ENCODE data around the gene LDAF1.

- TF ChIP-seq KDM1A (IDR thresholded peaks at IDR 0.05; ENCODE audit: borderline replicate concordance, low read length) = no peak
- no peak for TF ChIP-seq BACH1 (IDR thresholded peaks at IDR 0.05; ENCODE audit: low read length)
- no peak for TF ChIP-seq CTCF (IDR thresholded peaks at IDR 0.05; ENCODE audit: control extremely low read depth in 1 of 3, insufficient read depth in 1 of 3, low read depth in 1 of 3, low read length in 3 of 3)
- no peak for TF ChIP-seq SP1 (IDR thresholded peaks at IDR 0.05; ENCODE audit: low read depth, low read length)
- no peak for TF ChIP-seq TCF12 (IDR thresholded peaks at IDR 0.05; ENCODE audit: low read depth, low read length)
- no peak for TF ChIP-seq USF2 (IDR thresholded peaks at IDR 0.05; ENCODE audit: low read length)
- TF ChIP-seq MAX (IDR thresholded peaks at IDR 0.05) = no peak
- TF ChIP-seq EP300 (IDR thresholded peaks at IDR 0.05; ENCODE audit: borderline replicate concordance in 1 of 2, low read depth in 2 of 2, low read length in 2 of 2) = no peak
- no peak for TF ChIP-seq ASH2L (IDR thresholded peaks at IDR 0.05; ENCODE audit: low read length)
- no peak for TF ChIP-seq EGR1 (IDR thresholded peaks at IDR 0.05; ENCODE audit: borderline replicate concordance, low read depth, low read length)
These were observed 10.9 kb downstream of the LDAF1 start for GRCh38 chr16:21169249-21169981.

Data from H1 (cell line).